Measurements from ENCODE around the gene NUP210.

Gene NUP210

GRCh38 chr3:13404626-13405452, 15.3 kb downstream of the NUP210 start:
- no peak for DNase-seq
- no peaks in the 10 kb centered on the region for H3K36me3 ChIP-seq (replicated peaks)
- TF ChIP-seq, protein P1, sequence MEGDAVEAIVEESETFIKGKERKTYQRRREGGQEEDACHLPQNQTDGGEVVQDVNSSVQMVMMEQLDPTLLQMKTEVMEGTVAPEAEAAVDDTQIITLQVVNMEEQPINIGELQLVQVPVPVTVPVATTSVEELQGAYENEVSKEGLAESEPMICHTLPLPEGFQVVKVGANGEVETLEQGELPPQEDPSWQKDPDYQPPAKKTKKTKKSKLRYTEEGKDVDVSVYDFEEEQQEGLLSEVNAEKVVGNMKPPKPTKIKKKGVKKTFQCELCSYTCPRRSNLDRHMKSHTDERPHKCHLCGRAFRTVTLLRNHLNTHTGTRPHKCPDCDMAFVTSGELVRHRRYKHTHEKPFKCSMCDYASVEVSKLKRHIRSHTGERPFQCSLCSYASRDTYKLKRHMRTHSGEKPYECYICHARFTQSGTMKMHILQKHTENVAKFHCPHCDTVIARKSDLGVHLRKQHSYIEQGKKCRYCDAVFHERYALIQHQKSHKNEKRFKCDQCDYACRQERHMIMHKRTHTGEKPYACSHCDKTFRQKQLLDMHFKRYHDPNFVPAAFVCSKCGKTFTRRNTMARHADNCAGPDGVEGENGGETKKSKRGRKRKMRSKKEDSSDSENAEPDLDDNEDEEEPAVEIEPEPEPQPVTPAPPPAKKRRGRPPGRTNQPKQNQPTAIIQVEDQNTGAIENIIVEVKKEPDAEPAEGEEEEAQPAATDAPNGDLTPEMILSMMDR (IDR thresholded peaks at IDR 0.05; ENCODE audit: low read depth, low read length, missing control alignments) = no peak
- in situ Hi-C loops (cut with HindIII; ENCODE audit: low pct_ligation_motif_present, low sequenced_read_pairs) = no loop called here
- H3K4me3 ChIP-seq (ENCODE audit: low read depth, low read length) = no peak overlapping the region
- H3K27ac ChIP-seq = no peak overlapping the region
- H3K27me3 ChIP-seq (replicated peaks) = no peaks in the 10 kb centered on the region

DNA sequence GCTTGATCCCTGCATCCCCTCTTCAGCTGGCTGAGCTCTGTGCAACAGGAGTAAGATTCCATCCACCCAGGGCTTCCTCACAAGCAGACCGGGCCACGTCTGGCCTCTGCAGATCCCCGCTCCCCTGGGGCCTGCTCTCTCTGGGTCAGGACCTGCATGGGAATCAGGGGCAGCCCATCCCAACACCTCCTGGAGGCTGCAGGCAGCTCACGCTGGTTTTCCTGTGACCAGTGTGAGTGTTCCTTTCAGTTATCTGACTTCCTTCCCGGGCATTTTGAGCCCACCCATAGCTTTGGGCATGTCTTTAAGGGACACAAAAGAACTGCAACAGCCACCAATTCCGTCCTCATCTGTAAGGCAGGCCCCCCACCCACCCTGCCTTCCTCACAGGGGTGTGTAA, 16.3 kb downstream of the NUP210 start:
- in situ Hi-C loops (cut with HindIII; ENCODE audit: low pct_ligation_motif_present, low sequenced_read_pairs) = no loop called here
- Histone ChIP-seq H3K4me3 (ENCODE audit: low read depth, low read length) (no peak overlapping the region), H3K27ac (no peak overlapping the region), H3K27me3 (replicated peaks) (no peaks in the 10 kb centered on the region), H3K36me3 (replicated peaks) (no peaks in the 10 kb centered on the region)
- TF ChIP-seq, protein P1 (IDR thresholded peaks at IDR 0.05; ENCODE audit: low read depth, low read length, missing control alignments) = no peak
- DNase-seq = no peak

DNA sequence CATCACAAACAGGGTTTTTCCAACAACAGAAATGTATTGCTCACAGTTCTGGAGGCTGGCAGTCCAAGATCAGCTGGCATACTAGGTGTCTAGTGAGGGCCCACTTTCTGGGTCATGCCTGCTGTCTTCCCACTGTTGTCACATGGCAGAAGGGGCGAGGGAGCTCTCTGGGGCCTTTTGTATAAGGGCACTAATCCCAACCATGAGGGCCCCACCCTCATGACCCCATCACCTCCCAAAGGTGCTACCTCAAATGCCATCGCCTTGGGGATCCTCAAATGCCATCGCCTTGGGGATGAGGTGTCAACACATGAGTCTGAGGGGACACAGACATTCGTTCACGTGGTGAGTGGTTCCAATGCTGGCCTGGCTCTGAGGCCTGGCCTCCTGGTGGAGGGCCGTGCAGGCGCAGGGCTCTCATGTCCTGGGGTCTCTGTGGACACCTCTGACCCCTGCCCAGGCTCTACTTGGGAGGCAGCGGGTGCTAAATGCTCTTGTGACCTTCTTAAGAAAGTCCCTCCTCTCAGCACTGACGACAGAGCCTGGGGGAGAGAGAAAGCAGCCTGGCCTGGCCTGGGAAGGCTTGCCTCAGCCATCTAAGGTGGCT, 16.8 kb downstream of the NUP210 start:
- TF ChIP-seq, protein P1 (IDR thresholded peaks at IDR 0.05; ENCODE audit: low read depth, low read length, missing control alignments) = no peak
- in situ Hi-C loops (cut with HindIII; ENCODE audit: low pct_ligation_motif_present, low sequenced_read_pairs) = no loop called here
- Histone ChIP-seq H3K4me3 (ENCODE audit: low read depth, low read length) (no peak overlapping the region), H3K27ac (no peak overlapping the region), H3K36me3 (replicated peaks) (no peaks in the 10 kb centered on the region), H3K27me3 (replicated peaks) (no peaks in the 10 kb centered on the region)
- no peak for DNase-seq

DNA sequence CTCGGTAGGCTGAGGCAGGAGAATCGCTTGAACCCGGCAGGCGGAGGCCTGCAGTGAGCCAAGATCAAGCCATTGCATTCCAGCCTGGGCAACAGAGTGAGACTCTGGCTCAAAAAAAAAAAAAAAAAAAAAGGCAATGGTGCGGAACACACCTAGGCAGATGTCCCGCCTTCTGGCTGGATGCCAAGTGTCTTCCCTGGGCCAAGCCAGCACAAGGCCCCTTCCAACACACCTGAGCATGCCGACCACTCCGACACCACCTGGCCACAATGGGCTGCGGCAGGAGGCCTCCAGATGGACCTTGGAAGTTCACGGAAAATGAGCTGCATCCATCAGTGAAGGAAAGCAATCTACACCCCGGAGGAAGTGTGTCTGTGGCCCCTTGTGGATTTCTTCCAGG, 19.0 kb downstream of the NUP210 start:
- in situ Hi-C loops (cut with HindIII; ENCODE audit: low pct_ligation_motif_present, low sequenced_read_pairs) = no loop called here
- Histone ChIP-seq H3K36me3 (replicated peaks) (no peaks in the 10 kb centered on the region), H3K4me3 (ENCODE audit: low read depth, low read length) (no peak overlapping the region), H3K27me3 (replicated peaks) (no peaks in the 10 kb centered on the region), H3K27ac (no peak overlapping the region)
- TF ChIP-seq, protein P1 (IDR thresholded peaks at IDR 0.05; ENCODE audit: low read depth, low read length, missing control alignments) = no peak
- no peak for DNase-seq

DNA sequence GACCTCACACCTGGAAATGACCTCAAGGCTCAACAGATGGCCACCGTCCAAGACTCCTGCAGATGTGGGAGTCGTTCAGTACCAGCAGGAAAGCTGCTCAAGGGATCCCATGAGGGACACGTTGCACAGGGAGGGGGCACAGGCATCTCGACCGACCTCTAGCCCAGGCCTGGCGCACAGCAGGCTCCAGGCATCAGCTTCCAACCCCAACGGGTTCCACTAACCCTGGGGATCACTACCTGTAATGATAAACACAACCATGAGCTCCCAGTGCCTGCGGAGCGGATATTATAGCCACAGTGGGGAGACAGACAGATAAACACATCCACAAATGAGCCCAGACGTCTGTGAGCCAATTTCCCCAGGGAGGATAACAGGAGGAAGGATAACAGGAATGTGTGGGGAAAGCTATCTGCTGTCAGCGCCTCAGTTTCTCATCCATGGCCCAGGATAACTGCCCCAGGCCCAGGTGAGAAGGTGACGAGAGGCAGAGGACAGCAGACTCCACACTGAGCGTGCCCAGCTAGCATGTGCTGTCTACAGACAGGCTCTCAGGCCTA, 19.9 kb downstream of the NUP210 start:
- DNase-seq = no peak
- Histone ChIP-seq H3K27ac (no peak overlapping the region), H3K4me3 (ENCODE audit: low read depth, low read length) (no peak overlapping the region), H3K36me3 (replicated peaks) (no peaks in the 10 kb centered on the region), H3K27me3 (replicated peaks) (no peaks in the 10 kb centered on the region)
- in situ Hi-C loops (cut with HindIII; ENCODE audit: low pct_ligation_motif_present, low sequenced_read_pairs) = no loop called here
- TF ChIP-seq, protein P1 (IDR thresholded peaks at IDR 0.05; ENCODE audit: low read depth, low read length, missing control alignments) = no peak

Data from brain microvascular endothelial cell (primary cell).